ENCODE results near the gene ARHGAP22. TPM values are rescaled to one million over a fixed set of nuclear protein-coding genes. Genes with fewer than 3 reads are reported as not detected.

The ARHGAP22 gene
- total RNA-seq, 1 experiment from 2014 or later: 13.5 TPM

DNA sequence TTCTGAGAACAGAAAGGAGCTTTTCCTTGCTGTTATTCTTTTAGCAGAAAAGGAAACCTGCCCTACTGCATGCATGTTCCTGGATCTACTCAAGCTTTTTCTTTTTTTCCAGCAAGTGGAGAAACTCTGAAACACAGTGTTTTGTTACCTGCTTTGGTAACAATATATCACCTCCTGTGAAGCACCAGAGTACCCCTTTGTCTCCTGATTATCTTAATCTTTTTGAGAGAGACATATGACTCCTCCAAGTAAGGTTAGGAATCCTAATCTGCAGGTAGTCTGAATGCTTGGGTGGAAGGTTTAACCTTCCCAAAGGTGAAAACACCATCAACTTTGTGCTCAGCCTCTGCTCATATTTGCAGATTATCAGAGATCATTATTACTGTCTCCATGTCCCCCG is 205.3 kb downstream of the ARHGAP22 start:
- intact Hi-C loops (cut with micrococcal nuclease; ENCODE audit: unreplicated experiment): no loop called here
- H3K4me3 Mint-ChIP-seq (ENCODE audit: unreplicated experiment): no peak overlapping the region
- CTCF ChIA-PET: interaction anchor here (0.7 to 1.1 kb wide), 2 partner anchors 90 to 256 kb away, joined by 4 to 5 read pairs; no protein-coding TSS in a partner anchor
- no peaks in the 10 kb centered on the region for H3K9me3 Mint-ChIP-seq (ENCODE audit: unreplicated experiment)
- TF ChIP-seq, protein P1, sequence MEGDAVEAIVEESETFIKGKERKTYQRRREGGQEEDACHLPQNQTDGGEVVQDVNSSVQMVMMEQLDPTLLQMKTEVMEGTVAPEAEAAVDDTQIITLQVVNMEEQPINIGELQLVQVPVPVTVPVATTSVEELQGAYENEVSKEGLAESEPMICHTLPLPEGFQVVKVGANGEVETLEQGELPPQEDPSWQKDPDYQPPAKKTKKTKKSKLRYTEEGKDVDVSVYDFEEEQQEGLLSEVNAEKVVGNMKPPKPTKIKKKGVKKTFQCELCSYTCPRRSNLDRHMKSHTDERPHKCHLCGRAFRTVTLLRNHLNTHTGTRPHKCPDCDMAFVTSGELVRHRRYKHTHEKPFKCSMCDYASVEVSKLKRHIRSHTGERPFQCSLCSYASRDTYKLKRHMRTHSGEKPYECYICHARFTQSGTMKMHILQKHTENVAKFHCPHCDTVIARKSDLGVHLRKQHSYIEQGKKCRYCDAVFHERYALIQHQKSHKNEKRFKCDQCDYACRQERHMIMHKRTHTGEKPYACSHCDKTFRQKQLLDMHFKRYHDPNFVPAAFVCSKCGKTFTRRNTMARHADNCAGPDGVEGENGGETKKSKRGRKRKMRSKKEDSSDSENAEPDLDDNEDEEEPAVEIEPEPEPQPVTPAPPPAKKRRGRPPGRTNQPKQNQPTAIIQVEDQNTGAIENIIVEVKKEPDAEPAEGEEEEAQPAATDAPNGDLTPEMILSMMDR (IDR thresholded peaks at IDR 0.05; ENCODE audit: insufficient read depth in 1 of 2, low read depth in 1 of 2, low read length in 1 of 2, severe bottlenecking in 1 of 2, unreplicated experiment in 1 of 2): no peak
- H3K27ac Mint-ChIP-seq (ENCODE audit: unreplicated experiment): peak overlapping the region; percentile 50
- H3K4me3 ChIP-seq (ENCODE audit: low read depth, low read length): no peak overlapping the region
- no TSS peak for BruUV-seq (replicated peaks)
- no peaks in the 10 kb centered on the region for H3K9me3 ChIP-seq
- no peaks in the 10 kb centered on the region; the same call in 1 of the 2 replicates for H3K36me3 ChIP-seq (ENCODE audit: control insufficient read depth, insufficient read depth, low read length)
- DNase-seq: no peak
- peaks cover 41% of the 10 kb centered on the region for H3K4me1 ChIP-seq
- H3K36me3 Mint-ChIP-seq (ENCODE audit: insufficient read depth, unreplicated experiment): no peaks in the 10 kb centered on the region
- H3K27me3 Mint-ChIP-seq (ENCODE audit: insufficient read depth, unreplicated experiment): no peaks in the 10 kb centered on the region
- no peaks in the 10 kb centered on the region for H3K27me3 ChIP-seq (replicated peaks; ENCODE audit: control insufficient read depth, insufficient read depth, low read length)
- H3K4me1 Mint-ChIP-seq (ENCODE audit: low read depth, unreplicated experiment): peaks cover 32% of the 10 kb centered on the region
- POLR2A ChIA-PET: interaction anchor here (0.7 kb wide), 1 partner anchor 629 kb away, joined by 3 read pairs; no protein-coding TSS in a partner anchor

DNA sequence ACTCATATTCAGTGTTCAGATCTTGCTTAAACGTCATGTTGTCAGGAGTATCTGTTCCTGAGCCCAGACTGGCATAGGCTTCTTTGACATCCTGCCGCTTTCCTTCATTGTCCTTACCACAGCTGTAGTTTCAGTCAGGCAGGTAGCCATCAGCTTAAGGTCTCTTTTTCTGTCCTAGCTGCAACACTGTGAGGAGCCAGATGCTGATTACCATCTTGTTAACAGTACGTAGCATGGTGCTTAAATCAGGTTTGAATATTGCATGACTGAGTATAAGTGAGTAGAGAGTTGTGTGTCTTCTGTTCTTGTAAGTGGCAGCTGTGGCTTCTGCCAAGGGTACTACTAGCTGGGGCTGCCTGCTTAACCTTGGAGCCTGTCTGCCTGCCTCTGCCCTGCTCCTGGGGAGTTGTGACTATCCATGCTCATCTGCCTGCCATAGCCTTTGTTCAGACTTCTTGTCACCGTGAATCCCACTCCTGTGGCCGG is 205.8 kb downstream of the ARHGAP22 start:
- Histone ChIP-seq H3K4me3 (ENCODE audit: low read depth, low read length) (no peak overlapping the region), H3K9me3 (no peaks in the 10 kb centered on the region), H3K27me3 (replicated peaks; ENCODE audit: control insufficient read depth, insufficient read depth, low read length) (no peaks in the 10 kb centered on the region), H3K36me3 (ENCODE audit: control insufficient read depth, insufficient read depth, low read length) (no peaks in the 10 kb centered on the region), H3K4me1 (peaks cover 41% of the 10 kb centered on the region)
- intact Hi-C loops (cut with micrococcal nuclease; ENCODE audit: unreplicated experiment): no loop called here
- no peaks in the 10 kb centered on the region for H3K9me3 Mint-ChIP-seq (ENCODE audit: unreplicated experiment)
- no peak overlapping the region for H3K4me3 Mint-ChIP-seq (ENCODE audit: unreplicated experiment)
- no peaks in the 10 kb centered on the region for H3K36me3 Mint-ChIP-seq (ENCODE audit: insufficient read depth, unreplicated experiment)
- H3K4me1 Mint-ChIP-seq (ENCODE audit: low read depth, unreplicated experiment): peaks cover 32% of the 10 kb centered on the region
- peak overlapping the region; percentile 50 for H3K27ac Mint-ChIP-seq (ENCODE audit: unreplicated experiment)
- BruUV-seq (replicated peaks): no TSS peak
- TF ChIP-seq, protein P1 (IDR thresholded peaks at IDR 0.05; ENCODE audit: insufficient read depth in 1 of 2, low read depth in 1 of 2, low read length in 1 of 2, severe bottlenecking in 1 of 2, unreplicated experiment in 1 of 2): no peak
- no peak for DNase-seq
- ChIA-PET POLR2A (interaction anchor here (0.7 kb wide), 1 partner anchor 629 kb away, joined by 3 read pairs; no protein-coding TSS in a partner anchor), CTCF (interaction anchor here (0.6 kb wide), 1 partner anchor 840 kb away, joined by 5 read pairs; no protein-coding TSS in a partner anchor)
- no peaks in the 10 kb centered on the region for H3K27me3 Mint-ChIP-seq (ENCODE audit: insufficient read depth, unreplicated experiment)

DNA sequence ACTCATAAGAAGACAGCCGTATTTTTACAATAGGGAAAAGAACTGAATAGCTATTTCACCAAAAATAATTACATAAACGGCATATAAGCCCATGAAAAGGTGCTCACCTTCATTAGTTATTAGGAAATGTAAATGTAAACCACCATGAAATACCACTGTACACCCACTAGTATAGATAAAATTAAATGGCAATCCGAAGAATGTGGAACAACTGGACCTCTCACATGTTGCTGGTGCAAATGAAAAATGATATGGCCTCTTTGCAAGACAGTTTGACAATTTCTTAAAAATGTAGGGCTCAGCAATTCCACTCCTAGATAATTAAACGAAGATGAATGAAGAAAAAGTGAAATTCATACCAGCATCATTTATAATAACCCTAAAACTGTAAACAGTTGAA is 206.6 kb downstream of the ARHGAP22 start:
- ChIA-PET CTCF (no interaction called here), POLR2A (no interaction called here)
- Histone ChIP-seq H3K4me3 (ENCODE audit: low read depth, low read length) (no peak overlapping the region), H3K36me3 (ENCODE audit: control insufficient read depth, insufficient read depth, low read length) (no peaks in the 10 kb centered on the region), H3K9me3 (no peaks in the 10 kb centered on the region), H3K27me3 (replicated peaks; ENCODE audit: control insufficient read depth, insufficient read depth, low read length) (no peaks in the 10 kb centered on the region), H3K4me1 (peaks cover 41% of the 10 kb centered on the region)
- TF ChIP-seq, protein P1 (IDR thresholded peaks at IDR 0.05; ENCODE audit: insufficient read depth in 1 of 2, low read depth in 1 of 2, low read length in 1 of 2, severe bottlenecking in 1 of 2, unreplicated experiment in 1 of 2): no peak
- Mint-ChIP-seq H3K4me1 (ENCODE audit: low read depth, unreplicated experiment) (peaks cover 32% of the 10 kb centered on the region), H3K9me3 (ENCODE audit: unreplicated experiment) (no peaks in the 10 kb centered on the region), H3K36me3 (ENCODE audit: insufficient read depth, unreplicated experiment) (no peaks in the 10 kb centered on the region), H3K27ac (ENCODE audit: unreplicated experiment) (peak overlapping the region; percentile 50), H3K27me3 (ENCODE audit: insufficient read depth, unreplicated experiment) (no peaks in the 10 kb centered on the region), H3K4me3 (ENCODE audit: unreplicated experiment) (no peak overlapping the region)
- no TSS peak for BruUV-seq (replicated peaks)
- intact Hi-C loops (cut with micrococcal nuclease; ENCODE audit: unreplicated experiment): no loop called here
- no peak for DNase-seq

Other genes starting within 250 kb of the ARHGAP22 start
- not detected in 2 replicates for gene WDFY4, start 79.8 kb upstream of the ARHGAP22 start, total RNA-seq (2022)

All from Caco-2 (cell line).